Left hindlimb (tissue), 1 donor: Measurements from ENCODE around the gene B3GAT3.
A peak's percentile ranks its signal among the peaks of the same experiment; 100 is the strongest.
"Not testable (repeated sequence)": the region's sequence is repeated elsewhere in the genome, so short reads cannot be mapped to it uniquely, and the experiment has no call there.

ENCODE experiments used
- DNase-seq: peaks from one replicate; pipeline ENCODE4 v3.0.0-alpha.2; 2018

The B3GAT3 gene

DNA sequence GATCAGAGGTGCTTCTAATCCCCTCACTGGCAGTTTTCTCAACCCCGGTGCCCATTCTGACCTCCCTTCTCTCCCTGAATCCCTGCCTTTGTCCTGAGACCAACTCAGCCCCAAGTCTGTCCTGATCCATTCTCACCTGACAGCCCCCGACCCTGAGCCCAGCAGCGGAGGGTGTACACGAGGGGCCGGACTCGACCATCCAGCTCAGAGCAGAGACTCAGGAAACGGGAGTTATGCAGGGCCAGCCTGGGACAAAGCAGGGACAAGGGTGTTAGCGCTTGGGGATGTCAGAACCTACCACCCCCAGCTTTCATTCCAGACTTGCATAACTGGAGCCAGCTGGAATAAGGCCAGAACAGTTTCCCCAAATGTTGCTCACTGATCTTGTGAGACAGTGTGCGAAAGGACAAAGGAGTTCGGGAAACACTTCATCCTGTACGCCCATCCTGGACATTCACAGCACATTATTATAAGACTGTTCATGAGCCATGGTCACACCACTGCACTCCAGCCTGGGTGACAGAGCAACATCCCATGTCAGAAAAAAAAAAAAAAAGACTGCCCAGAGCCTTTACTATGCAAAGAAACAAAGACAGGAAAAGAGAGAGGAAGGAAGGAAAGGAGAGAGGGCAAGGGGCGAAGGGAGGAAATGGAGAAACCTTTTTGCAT, 44.6 kb downstream of the B3GAT3 start:
- no peak for DNase-seq

DNA sequence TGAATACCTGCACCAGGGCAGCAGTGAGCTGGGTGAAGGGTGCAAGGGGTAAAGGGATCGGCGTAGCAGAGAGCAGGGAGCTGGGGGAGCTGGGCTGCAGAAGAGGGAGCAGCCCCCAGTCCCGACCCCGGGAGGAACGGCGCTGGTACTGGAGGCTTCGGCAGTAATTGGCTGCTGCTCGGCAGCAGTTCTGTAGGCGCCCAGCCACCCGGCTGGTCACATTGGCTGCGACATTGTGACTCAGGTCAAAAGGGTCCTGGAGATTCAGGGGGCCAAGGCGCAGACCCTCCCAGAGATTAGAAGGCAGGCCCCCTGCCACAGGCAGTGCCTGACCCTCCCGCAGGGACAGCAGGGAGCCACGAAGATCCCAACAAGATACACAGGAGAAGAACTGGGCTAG, 45.9 kb downstream of the B3GAT3 start:
- no peak for DNase-seq

DNA sequence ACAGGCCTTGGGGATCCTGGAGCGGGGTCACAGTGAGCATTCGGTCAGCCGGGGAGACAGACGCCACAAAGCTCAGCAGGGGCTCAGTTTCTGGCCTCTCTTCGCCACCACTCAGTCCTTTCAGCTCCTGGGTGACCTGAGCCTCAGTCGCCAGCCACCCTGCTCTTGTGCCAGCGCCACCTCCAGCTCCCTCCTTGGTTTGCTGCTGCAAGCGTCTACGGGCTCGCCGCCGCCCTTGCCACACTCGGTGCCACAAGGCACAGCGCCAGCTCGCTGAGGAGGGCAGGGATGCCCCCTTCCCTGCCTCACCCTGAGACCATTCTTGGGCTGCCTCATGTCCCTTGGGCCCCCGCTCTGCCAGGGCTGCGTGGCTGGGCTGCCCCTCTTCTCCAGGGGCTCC, 46.6 kb downstream of the B3GAT3 start:
- DNase-seq = no peak

DNA sequence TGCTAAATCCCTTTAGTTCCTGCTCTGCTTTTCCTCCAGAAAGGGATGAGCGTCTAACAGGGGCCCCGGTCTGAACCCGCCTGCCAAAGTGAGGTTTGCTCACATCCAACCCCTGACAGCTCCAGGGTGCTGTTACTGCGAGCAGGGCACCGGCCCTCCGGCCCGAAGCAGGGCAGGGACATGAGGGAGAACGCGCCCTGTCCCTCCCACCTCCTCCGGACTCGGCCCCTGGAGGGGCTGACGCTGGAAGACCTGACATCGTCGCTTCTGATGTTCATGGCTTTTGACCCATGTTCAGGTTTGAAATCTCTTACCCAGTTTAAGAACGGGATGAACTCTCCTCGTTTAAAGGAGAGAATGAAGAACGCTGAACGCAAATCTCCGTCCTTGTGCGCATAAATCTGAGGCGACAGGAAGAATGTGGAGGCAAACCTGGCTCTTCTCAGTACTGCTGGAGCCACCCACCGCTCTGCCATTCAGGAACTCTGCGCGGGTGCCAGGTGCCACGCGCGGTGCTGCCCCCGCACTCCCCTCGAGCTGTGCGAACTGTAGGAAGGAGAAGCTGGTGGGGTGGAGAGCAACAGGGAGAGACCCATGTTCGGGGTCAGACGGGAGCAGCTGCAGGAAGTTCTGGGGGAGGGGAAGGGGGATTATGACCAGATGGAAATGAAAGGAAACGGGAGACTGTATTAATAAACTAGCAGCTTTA, 47.3 kb downstream of the B3GAT3 start:
- DNase-seq = peak; percentile 69

GRCh38 chr11:62573592-62574362, 48.0 kb downstream of the B3GAT3 start, which contains the start of gene EEF1G:
Gene EEF1G, minus strand, starts transcription at chr11:62573891. Its CDS starts 49 bp downstream, at chr11:62573842.
- DNase-seq = peak; percentile 100

- DNase-seq = no peak
Measured at GRCh38 chr11:62573006-62573591, 48.7 kb downstream of the B3GAT3 start.

DNA sequence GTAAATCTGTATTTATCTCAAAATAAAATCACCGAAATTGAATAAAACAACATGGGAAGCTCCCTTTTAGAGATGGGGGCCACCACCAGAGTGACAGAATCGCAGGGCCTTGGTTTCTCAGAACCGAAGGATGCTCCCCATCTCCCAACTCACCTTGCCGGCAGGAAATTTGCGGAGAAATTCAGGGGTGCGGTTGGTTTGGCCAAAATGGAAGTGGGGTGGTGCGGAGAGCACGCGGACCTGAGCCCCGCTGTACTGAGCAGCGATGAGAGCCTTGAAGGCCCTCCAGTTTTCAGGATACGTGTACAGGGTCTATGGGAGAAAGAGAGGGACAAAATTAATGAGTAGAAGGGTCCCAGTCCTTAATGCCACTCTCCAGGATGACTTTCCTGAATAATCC, 49.4 kb downstream of the B3GAT3 start:
- DNase-seq = no peak

DNA sequence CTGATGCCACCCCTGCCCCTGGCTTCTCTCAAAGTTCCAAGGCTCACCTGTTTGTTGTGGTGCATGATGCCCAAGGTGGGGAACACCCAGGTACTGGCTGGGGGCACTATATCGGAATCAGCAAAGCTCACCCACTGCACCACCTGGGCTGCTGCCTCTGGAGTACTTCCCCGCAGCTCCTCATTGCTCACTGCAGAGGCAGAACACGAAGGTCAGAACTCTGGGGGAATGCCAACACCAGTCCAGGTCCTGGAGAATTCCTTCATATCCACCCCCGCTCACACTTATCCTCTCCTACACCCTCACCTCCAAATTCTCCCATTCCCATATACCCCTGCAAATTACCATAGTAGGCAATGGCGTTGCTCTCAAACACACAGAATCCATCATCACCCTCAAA, 50.3 kb downstream of the B3GAT3 start:
- not testable (repeated sequence) for DNase-seq

DNA sequence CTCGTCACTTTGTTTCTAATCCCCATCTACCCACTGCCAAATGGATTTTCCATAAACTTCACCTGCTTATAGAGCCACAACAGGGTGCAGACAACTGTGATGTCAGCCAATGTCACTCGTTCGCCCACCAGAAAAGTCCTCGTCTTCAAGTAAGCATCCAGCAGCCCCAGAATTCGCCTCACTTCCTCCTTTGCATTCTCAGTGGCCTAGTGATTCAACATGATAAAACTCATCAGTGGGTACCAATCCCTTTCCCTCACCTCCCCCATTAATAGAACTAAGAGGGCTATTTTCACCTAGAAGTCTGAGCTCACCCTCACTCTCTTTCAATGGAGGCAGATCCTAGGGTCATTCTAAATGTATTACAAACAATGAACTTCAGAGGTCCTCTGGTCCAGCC, 50.9 kb downstream of the B3GAT3 start:
- DNase-seq = not testable (repeated sequence)

DNA sequence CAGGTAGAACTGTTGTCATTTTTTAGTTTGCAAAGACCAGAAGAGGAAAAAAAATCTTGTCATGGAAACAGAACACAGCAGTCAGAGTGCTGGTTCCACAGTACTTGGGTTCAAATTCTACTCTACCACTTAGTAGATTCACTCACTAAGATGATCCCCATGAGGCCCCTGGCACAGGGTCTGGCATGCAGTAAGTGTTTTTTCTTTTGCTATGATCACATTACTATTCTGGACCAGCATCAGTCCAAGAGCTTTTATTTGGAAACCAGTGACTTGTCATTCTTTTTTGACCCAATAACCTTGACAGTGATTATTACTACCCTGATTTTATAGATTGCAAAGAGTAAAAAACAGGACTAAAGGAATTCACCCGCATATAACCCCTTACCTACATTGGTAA, 52.2 kb downstream of the B3GAT3 start:
- DNase-seq = no peak

DNA sequence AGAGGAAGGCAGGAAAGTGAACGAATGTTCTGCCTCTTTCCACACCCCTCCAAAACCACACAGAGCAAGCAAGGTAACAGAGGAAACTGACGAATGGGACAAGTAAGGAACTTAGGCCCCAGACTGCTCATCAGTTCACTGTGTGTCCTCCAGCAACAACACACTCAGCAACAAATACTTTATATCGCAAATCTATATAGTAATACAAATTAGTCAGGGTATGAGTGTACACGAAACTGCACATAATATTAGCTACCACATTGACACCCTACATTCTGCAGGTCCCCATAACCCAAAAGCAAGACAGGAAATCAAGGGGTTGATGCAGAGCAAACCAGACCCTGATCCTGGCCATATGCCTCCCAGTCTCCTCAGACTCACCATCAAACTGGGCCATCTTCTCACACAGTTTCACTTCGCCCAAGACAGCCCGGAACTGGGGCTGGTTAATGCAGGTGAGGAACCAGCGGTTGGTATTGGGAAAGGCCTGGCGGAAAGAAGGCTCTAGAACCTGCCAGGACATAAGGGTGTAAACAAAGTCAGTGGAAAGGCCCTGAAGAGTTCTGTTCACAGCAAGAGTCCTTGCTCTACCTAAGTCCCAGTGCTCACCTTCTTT, 54.7 kb downstream of the B3GAT3 start:
- DNase-seq = no peak

DNA sequence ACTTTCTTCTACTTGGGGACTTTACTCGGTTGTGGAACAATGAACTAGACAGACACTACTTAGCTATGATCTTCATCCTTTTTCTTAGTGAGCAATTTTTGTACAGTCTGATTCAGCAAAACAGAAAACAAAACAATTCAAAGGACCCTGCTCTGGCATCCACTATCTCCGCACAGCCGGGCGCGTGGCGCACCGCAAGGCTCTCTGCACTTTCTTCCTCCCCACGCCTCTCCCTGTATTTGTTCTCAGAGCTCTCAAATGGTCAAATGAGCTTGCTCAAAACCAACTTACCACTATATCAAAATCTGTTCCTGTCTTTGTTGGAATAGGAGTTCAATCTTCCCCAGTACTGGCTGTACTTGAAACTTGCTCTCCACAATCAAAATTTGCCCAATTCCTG, 55.5 kb downstream of the B3GAT3 start:
- DNase-seq = no peak
